GM18520 (cell line): ENCODE measurements around the gene C1orf53.
"Not testable (repeated sequence)": the region's sequence is repeated elsewhere in the genome, so short reads cannot be mapped to it uniquely, and the experiment has no call there.

Experiments
- ATAC-seq: cut with Tn5 transposase; IDR thresholded peaks from one replicate; pipeline ENCODE4 v1.9.1; 2021; ENCODE audit not compliant: unreplicated experiment

C1orf53 gene

DNA sequence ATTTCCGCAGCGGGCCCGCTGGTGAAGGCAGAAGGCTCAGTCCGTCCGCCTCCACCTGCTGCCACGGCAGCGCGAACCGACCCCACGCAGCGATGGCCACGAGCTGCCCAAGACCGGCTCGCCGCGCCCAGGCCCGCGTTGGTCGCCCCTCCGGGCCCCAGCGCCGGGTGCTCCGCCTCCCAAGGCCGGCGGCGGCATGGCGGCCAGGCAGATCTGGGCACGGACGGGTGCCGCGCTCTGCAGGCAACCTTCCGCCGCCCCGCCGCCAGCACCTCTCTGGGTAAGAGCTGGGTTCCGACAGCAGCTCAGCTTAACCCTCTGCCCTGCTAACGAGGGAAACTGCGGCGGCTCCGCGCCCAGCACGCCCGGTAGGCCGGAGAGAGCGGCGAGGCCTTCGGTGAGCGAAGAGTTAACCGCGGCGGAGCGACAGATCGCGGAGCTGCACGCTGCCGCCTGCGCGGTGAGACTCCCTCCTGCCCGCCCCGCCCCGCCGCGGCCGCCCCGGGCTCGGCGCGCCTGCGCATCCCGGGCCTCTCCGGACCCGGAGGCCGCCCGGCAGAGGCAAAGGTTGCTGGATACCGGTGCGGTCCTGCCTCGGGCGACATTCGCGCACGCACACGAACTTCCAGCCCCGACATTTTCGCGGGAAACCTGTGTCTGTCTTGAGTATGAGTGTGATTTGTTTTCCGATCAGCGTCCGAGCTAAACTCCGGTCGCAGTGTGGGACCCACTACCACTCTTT is at the start of gene C1orf53:
Gene C1orf53 (plus strand): TSS at position 177 of the 742 bp plus-strand sequence. CDS start 20 bp downstream, at position 197.
- peak; percentile 95 for ATAC-seq

DNA sequence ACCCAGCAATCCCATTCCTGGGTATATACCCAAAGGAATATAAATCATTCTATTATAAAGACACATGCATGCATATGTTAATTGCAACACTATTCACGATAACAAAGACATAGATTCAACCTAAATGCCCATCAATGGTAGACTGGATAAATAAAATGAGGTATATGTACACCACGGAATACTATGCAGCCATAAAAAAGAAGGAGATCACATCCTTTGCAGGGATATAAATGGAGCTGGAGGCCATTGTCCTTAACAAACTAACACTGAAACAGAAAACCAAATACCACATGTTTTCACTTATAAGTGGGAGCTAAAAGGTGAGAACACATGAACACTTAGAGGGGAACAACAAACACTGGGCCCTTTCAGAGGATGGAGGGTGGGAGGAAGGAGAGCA is 46.7 kb upstream of the C1orf53 start:
- not testable (repeated sequence) for ATAC-seq

DNA sequence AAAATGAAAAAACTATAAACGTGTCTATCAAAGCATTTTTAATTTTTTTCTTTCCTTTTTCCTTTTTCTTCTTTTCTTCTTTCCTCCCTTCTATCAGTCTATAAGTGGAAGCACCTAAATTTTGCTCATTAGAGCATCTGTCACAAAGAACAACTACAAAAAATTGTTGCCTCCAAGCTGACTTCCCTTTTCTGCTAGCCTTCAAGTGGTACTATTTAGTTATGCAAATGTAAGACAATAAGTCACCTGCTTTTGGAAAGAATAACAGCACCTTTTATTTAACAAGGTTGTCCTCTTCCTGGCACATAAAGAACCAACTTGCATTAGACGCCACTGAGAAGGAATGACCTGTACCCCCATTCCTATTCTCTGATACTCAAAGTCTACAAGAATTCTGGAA is 45.0 kb upstream of the C1orf53 start:
- no peak for ATAC-seq

DNA sequence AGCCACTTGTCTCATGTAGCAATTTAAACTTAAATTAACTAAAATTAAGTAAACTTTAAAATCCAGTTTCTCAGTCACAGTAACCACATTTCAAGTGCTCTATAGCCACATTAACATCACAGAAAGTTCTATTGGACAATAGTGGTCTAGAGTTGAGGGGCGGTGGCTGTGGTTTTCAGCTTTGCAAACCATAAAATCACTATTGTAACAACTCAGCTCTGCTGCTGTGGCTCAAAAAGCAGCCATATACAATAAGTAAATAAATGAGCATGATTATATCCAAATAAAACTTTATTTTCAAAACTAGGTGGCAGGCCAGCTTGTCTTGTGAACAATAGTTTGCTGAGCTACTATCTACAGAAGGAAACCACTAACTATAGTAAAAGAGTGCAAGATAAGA is 43.4 kb upstream of the C1orf53 start:
- no peak for ATAC-seq

DNA sequence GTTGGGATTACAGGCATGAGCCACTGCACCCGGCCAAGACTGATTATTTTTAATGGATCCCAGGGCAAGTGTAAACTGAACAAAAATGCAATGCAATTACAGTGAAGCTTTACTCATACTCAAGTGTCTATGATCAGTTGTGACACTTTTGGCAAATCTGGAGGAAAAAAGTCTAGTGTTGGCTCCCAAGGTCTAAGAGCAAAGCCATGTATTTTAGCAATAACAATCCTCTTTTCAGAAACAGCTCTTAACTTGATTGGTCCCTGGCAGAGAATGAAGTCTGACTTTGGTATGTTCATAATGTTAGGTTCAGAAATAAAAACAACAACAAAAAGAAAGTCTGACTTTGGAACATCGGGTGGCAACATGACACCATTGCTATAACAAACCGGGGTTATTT is 40.2 kb upstream of the C1orf53 start:
- ATAC-seq: no peak

DNA sequence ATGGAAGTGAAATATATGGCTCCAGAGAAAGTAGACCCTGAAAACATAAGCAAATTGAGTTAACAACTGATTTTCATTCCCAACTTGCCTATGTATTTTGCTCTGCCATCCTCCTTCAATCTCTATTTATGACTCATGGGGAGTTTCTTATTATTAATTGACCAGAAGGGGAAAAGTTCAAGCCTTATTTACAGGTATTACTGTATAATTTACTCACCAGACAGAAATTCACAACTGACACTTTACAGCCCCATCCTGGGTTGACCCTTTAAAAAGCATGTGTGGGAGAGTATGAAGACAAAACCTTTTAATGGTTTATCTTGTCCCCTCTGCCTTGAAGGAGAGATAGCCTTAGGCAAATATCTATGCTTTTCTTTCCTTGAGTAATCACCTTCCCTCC is 39.8 kb upstream of the C1orf53 start:
- no peak for ATAC-seq

DNA sequence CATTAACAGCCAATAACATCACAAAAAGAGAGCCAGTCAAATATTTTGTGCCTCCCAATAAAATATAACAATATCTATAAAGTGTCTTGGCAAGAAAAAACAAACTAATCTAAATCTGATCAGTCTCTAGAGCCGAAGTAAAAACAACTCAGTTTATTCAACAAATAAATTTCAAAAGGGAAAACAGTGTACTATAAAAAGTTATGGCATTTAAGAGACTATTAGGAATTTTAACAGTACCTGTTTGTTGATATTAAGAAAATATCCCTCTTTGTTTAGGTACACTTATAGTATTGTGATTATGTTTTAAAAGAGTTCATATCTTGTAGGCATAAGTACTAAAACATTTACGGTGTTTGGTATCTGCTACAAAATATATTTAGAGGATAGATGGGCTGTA is 36.6 kb upstream of the C1orf53 start:
- no peak for ATAC-seq

DNA sequence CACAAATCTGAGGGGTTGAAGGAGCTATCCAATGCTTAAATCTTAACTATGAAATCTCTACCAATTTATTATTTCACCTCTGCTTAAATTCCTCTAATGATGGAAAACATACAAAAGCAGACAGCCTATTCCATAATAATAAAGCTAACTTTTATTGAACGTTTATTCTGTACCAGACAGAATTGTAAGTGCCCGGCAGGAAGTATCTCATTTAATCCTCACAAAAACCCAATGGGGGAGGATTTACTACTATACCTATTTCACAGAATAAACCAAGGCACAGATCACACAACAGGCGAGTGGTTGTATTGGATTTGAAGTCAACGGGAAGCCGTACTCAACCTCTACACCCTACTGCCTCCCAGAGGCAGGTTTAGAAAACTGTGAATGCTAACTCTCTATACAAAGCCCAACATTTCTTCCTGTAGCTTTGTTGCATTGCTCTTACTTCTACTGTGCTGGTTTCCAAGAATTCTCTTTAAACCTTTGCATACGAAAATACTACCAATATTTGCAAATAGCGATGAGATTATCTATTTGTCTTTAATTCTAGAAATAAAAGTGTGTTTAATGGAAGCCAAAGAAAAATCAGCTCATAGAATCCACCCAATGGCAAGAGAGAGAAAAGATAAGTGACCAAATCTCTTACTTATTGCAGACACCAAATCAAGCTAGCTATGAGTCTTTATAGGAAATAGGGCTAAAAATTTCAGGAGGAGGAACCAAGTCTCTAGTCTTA is 33.5 kb upstream of the C1orf53 start:
- ATAC-seq: peak; percentile 87

DNA sequence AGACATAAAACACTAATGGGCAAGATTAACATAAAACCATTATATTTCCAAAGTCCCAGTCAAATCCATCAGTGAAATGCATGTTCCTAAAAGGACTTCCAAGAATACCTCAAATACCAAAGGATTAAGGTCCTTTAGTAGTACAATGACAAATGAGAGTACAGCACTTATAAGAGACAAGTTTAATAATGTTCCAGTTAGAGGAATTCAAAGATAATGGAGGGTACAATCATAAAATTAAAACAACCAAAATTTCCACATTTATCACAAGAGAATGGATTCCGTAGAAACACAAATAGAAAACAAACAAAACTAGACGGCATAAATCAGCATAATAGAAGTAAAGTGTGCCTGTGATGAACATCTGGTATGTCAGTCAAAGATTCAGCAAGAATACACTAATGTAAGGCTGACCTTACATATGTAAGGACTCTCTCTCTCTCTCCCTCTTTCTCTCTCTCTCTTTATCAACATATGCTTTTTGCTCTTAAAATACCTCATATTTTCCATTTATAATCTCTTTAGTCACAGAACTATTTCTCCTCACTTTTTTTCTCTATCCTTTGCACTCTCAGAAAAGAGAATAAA is 32.8 kb upstream of the C1orf53 start:
- ATAC-seq: no peak

DNA sequence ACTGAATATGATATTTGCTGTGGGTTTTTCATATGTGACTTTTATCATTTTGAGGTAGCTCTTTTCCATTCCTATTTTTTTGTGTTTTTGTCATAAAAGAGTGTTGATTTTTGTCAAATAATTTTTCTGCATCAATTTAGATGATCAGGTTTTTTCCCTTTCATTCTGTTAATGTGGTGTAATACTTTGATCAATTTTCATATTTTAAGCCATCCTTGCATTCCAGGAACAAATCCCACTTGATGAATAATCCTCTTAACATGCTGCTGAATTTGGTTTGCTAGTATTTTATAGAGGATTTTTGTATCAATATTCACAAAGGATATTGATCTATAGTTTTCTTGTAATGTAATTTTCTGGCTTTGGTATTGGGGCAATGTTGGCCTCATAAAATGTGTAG is 25.5 kb upstream of the C1orf53 start:
- ATAC-seq: no peak

DNA sequence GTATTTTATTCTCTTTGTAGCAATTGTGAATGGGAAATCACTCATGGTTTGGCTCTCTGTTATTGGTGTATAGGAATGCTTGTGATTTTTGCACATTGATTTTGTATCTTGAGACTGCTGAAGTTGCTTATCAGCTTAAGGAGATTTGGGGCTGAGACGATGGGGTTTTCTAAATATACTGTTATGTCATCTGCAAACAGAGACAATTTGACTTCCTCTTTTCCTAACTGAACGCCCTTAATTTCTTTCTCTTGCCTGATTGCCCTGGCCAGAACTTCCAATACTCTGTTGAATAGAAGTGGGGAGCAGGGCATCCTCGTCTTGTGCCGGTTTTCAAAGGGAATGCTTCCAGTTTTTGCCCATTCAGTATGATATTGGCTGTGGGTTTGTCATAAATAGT is 22.0 kb upstream of the C1orf53 start:
- ATAC-seq: not testable (repeated sequence)

DNA sequence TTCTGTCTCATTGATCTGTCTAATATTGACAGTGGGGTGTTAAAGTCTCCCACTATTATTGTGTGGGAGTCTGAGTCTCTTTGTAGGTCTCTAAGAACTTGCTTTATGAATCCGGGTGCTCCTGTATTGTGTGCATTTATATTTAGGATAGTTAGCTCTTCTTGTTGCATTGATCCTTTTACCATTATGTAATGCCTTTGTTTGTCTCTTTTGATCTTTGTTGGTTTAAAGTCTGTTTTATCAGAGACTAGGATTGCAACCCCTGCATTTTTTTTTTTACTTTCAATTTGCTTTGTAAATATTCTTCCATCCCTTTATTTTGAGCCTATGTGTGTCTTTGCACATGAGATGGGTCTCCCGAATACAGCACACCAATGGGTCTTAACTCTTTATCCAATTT is 20.2 kb upstream of the C1orf53 start:
- ATAC-seq: not testable (repeated sequence)

DNA sequence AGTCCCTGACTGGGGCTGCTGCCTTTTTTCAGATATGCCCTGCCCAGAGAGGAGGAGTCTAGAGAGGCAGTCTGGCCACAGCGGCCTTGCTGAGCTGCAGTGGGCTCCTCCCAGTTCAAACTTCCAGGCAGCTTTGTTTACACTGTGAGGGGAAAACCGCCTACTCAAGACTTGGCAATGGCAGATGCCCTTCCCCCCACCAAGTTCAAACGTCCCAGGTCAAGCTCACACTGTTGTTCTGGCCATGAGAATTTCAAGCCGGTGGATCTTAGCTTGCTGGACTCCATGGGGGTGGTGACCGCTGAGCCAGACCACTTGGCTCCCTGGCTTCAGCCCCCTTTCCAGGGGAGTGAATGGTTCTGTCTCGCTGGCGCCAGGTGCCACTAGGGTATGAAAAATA is 18.3 kb upstream of the C1orf53 start:
- ATAC-seq: no peak

DNA sequence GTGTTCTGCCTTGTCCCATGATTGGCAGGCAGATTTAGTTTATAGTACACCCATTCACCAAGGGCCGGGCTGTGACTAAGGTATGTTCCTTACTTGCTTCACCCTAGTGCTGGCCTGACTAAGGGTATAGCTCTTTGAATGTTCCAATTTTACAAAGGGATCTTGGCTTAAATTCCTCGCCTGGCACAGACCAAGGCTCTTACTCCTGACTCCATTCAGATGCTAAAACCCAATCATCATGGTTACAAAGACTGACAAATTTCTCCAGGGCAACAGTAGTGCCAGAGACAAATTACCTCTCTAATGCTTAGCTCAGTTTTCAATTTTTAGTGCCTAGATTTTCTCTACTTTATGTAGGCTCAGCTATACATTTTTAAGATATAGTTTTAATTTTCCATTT is 11.5 kb upstream of the C1orf53 start:
- no peak for ATAC-seq

DNA sequence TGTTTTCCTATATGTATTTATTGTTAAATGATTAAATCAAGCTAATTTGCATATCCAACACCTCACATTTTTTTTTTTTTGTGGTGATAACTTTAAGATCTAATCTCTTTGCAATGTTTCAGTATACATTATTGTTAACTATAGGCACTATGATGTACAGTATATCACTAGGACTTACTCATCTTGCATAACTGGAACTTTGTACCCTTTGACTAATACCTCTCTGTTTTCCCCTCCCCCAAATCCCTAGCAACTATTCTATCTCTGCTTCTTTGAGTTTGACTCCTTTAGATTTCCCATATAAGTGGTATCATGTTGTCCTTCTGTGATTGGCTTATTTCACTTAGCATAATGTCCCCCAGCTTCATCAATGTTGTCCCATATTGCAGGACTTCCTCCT is 9.7 kb upstream of the C1orf53 start:
- ATAC-seq: no peak

DNA sequence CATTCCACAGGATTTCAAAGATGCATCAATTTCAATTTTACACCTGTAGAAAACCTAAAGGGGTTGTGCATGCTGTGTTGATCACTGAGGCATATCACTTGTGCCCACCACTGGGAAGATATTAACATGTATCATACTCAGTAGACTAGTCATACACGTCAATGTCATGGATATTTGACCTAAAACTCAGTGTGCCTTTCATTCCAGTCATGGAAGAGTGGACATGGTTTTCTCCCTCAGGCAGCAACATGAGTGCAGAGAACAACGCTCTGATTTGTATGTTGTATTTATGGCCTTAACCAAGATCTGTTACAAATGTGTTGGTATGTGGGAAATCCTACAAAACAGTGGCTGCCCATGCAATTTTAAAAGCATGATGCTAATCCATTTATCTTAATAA is 6.1 kb upstream of the C1orf53 start:
- no peak for ATAC-seq

DNA sequence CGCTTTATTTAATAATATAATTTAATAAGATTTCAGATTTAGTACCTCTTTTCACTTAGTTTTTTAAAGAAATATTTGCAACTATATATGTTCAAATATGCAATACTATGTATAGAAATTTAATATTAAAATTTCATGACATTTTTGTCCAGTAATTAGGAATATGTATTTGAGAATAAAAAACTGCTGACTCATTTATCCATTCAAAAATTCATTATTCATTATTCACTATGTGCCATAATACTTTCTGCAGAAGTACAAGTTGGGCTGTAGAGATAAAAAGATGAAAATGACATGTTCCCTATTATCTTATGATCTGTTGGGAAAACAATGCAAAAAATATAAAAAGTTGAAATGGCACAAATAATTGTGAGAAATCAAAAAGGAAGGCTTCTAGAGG is 3.4 kb upstream of the C1orf53 start:
- ATAC-seq: no peak

DNA sequence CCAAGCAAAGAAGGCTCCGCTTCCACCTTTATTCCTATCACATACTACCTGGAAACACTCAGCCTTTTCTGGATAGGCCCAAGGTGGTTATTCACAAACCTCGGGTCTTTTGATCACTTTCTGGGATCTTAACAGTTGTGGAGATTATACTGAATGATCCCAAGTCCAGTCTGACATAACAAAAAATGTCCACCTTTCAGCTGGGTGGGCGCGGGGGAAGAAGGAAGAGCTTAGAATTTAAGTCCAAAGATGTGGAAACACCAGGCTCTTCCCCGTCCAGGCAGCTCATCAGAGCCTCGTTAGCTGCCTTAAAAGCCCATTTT is 338 bp upstream of the C1orf53 start:
- no peak for ATAC-seq

DNA sequence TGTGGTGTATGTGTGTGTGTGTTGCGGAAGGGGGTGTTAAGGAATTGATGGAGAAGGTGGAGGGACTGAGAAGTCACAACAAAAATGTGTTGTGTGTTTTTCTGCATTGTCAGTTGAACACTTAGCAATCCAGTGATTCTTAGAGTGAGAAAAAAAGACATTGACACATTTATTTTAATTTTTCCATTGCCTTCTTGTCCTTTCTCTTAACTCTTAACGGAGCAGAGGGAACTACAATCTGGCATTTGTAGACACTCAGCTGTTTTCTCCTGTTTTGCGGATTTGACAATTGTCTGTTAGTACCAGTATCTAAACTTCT is 725 bp downstream of the C1orf53 start:
- ATAC-seq: no peak

DNA sequence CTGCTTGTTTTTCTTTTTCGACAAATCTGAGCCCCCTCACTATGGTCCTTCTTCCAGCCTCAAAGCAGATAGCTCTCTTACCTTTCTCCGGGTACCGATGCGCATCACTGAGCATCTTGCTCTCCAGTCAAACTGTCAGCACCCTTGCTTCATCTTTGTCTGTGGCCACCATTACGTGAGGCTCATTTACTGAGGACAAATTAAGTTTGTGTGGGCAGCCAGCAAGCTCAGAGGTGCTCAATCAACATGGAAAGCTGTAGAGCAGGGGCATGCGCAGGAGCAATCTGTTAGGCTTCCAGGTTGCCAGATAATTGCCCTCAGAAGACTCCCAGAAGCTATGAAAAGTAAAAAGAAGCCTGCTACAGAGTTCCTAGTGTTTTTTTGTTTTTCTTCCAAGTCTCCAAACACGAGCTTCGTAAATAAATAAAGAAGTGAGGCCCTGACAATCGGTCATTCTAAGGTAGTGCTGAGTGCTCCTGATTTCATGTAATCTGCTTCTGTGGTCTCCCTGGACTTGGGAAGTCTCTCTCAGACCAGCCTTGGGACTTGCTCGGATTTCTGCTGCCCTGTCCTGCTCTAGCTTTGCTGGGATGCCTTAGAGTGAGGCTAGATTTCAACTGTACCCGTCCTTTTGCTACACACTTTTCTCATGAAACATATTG is 1.8 kb downstream of the C1orf53 start:
- ATAC-seq: no peak

DNA sequence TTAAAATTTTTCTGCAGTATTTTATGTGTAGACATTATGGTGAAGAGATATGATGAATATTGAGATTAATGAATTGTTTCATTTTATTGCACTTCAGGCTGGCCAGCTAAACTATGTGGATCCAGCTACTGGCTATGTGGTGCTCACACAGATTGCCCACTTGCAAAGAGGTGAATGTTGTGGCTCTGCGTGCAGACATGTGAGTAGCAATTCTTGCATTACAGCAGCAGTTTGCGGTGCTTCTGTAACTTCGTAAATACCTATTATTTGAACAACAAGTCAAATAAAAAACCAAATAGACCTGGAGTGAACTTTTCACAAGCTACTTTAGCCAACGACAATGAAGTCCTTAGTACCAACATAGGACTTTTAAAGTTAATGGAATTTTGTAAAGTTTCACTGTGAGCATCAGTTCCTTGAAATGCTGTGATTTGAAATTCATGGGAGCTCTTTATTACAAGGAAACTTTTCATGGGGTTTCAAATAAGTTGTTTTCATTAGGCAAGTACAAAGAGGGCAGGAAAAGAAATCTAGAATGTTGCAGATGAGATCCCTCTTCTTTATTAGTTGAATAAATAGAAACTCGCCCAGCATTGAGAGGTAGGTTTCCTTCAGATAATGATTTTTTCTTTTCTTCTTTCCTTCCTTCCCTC is 3.4 kb downstream of the C1orf53 start:
- no peak for ATAC-seq
